GM18870 (cell line): ENCODE data around the gene YIPF4.
"Not testable (repeated sequence)": the region's sequence is repeated elsewhere in the genome, so short reads cannot be mapped to it uniquely, and the experiment has no call there.

Experiments
- ATAC-seq: cut with Tn5 transposase; IDR thresholded peaks from one replicate; pipeline ENCODE4 v1.9.1; 2021; ENCODE audit warnings: moderate library complexity; ENCODE audit not compliant: unreplicated experiment

YIPF4 gene

DNA sequence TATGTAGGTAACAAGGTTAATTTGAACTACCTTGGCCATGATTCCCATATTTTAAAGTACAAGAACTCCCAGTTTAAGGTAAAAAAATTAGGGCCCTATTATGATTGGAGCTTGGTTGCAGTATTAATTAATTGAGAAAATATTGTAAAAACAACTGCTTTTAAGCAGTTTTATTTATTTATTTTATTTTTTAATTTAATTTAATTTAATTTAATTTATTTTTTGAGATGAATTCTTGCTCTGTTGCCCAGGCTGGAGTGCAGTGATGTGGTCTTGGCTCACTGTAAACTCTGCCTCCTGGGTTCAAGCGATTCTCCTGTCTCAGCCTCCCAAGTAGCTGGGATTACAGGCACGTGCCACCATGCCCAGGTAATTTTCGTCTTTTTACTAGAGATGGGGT is 88.0 kb downstream of the YIPF4 start:
- ATAC-seq = not testable (repeated sequence)
